Right forelimb (tissue), 1 donor: Measurements from ENCODE around the gene ACTR3C.
A peak's percentile ranks its signal among the peaks of the same experiment; 100 is the strongest.
"Not testable (repeated sequence)": the region's sequence is repeated elsewhere in the genome, so short reads cannot be mapped to it uniquely, and the experiment has no call there.

Experiments
- DNase-seq: peaks from one replicate; pipeline ENCODE4 v3.0.0-alpha.2; 2018

ACTR3C gene

GRCh38 chr7:150311146-150311545 is 12.2 kb downstream of the ACTR3C start:
- peak; percentile 13 for DNase-seq

GRCh38 chr7:150308575-150308974 is 14.8 kb downstream of the ACTR3C start:
- DNase-seq: no peak

GRCh38 chr7:150307904-150308303 is 15.4 kb downstream of the ACTR3C start:
- DNase-seq: no peak

- DNase-seq: no peak
Observed at GRCh38 chr7:150307129-150307528, 16.2 kb downstream of the ACTR3C start.

- DNase-seq: not testable (repeated sequence)
Observed at GRCh38 chr7:150306377-150306776, 17.0 kb downstream of the ACTR3C start.

GRCh38 chr7:150305903-150306284 is 17.5 kb downstream of the ACTR3C start:
- not testable (repeated sequence) for DNase-seq

GRCh38 chr7:150305259-150305902 is 18.0 kb downstream of the ACTR3C start:
- not testable (repeated sequence) for DNase-seq

- not testable (repeated sequence) for DNase-seq
Observed at GRCh38 chr7:150304499-150305258, 18.7 kb downstream of the ACTR3C start.

- DNase-seq: not testable (repeated sequence)
Observed at GRCh38 chr7:150302908-150303310, 20.4 kb downstream of the ACTR3C start.

- DNase-seq: not testable (repeated sequence)
Observed at GRCh38 chr7:150297978-150298377, 25.4 kb downstream of the ACTR3C start.

GRCh38 chr7:150296802-150297201 is 26.5 kb downstream of the ACTR3C start:
- not testable (repeated sequence) for DNase-seq

- not testable (repeated sequence) for DNase-seq
Observed at GRCh38 chr7:150295614-150296013, 27.7 kb downstream of the ACTR3C start.

- not testable (repeated sequence) for DNase-seq
Observed at GRCh38 chr7:150295027-150295426, 28.3 kb downstream of the ACTR3C start.

GRCh38 chr7:150290317-150290716 is 33.0 kb downstream of the ACTR3C start:
- not testable (repeated sequence) for DNase-seq

GRCh38 chr7:150288816-150289215 is 34.5 kb downstream of the ACTR3C start:
- DNase-seq: not testable (repeated sequence)

GRCh38 chr7:150287815-150288214 is 35.5 kb downstream of the ACTR3C start:
- DNase-seq: not testable (repeated sequence)

- DNase-seq: not testable (repeated sequence)
Observed at GRCh38 chr7:150285849-150286754, 37.2 kb downstream of the ACTR3C start.

GRCh38 chr7:150283608-150284007 is 39.7 kb downstream of the ACTR3C start:
- DNase-seq: not testable (repeated sequence)

- not testable (repeated sequence) for DNase-seq
Observed at GRCh38 chr7:150283111-150283510, 40.2 kb downstream of the ACTR3C start.

- DNase-seq: not testable (repeated sequence)
Observed at GRCh38 chr7:150281681-150282403, 41.5 kb downstream of the ACTR3C start.

- not testable (repeated sequence) for DNase-seq
Observed at GRCh38 chr7:150278383-150278782, 45.0 kb downstream of the ACTR3C start.

GRCh38 chr7:150276132-150276695 is 47.1 kb downstream of the ACTR3C start:
- DNase-seq: not testable (repeated sequence)
